PC-9 (cell line): ENCODE data around the gene SCYGR8.

Experiments used
- CTCF ChIP-seq: fragments of 200-600 bp; sonication (generic); conservative IDR thresholded peaks from 2 replicates; pipeline ENCODE4 v1.6.1; 2017; ENCODE audit warnings: mixed run types, antibody characterized with exemption, mild to moderate bottlenecking, moderate library complexity
- EZH2 ChIP-seq: fragments of 200-600 bp; sonication (generic); IDR thresholded peaks from 2 replicates; pipeline ENCODE4 v1.8.0; 2017; ENCODE audit warnings: antibody characterized with exemption, low read depth

GRCh38 chr2:227767830-227768229 lies 22.1 kb downstream of the SCYGR8 start:
- TF ChIP-seq CTCF (no peak), EZH2 (no peak)
